Retina (tissue), 1 donor: ENCODE measurements around the gene FAM90A1.
"Not testable (repeated sequence)": the region's sequence is repeated elsewhere in the genome, so short reads cannot be mapped to it uniquely, and the experiment has no call there.

Experiments used
- DNase-seq: peaks from one replicate; pipeline ENCODE4 v3.0.0-alpha.2; 2016

FAM90A1 gene, protein sequence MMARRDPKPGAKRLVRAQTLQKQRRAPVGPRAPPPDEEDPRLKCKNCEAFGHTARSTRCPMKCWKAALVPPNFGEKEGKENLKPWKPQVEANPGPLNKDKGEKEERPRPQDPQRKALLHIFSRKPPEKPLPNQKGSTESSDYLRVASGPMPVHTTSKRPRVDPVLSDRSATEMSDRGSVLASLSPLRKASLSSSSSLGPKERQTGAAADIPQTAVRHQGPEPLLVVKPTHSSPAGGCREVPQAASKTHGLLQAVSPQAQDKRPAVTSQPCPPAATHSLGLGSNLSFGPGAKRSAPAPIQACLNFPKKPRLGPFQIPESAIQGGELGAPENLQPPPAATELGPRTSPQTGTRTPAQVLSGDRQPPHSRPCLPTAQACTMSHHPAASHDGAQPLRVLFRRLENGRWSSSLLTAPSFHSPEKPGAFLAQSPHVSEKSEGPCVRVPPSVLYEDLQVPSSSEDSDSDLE

DNA sequence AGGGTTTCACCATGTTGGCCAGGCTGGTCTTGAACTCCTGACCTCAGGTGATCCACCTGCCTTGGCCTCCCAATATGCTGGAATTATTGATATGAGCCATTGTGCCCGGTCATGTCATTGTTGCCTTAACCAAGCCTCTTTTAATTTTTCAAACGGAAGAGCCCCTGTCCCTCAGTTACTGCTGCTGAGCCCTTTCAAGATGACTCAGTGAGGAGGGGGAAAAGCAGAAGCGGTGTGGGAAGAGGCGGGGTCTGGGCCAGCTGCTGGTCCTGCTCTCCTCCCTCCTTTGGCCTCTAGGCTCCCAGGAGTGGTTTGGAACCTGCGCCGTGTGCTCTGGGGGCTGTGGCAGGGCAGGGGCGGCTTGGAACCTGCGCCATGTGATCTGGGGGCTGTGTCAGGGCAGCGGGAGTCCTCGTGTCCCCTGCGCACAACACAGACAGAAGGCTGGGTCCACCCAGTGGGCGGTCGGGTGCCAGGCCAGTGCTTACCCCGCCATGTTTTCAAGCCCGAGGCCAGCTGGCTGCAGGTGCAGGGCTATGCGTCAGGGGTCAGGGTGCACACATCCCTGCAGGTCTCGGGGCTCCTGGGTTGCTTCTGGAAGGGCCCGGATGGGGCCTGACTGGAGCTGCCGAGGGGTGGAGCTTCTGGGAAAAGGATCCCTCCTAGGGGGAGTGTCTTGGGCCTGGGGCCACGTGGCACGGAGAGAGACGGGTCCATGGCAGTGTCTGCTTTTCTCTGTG lies at the start of gene FAM90A1:
FAM90A1 (minus strand) TSS at position 627 of the 740 bp plus-strand sequence. CDS start 2,786 bp downstream, outside the sequence.
- peak; percentile 63 for DNase-seq

DNA sequence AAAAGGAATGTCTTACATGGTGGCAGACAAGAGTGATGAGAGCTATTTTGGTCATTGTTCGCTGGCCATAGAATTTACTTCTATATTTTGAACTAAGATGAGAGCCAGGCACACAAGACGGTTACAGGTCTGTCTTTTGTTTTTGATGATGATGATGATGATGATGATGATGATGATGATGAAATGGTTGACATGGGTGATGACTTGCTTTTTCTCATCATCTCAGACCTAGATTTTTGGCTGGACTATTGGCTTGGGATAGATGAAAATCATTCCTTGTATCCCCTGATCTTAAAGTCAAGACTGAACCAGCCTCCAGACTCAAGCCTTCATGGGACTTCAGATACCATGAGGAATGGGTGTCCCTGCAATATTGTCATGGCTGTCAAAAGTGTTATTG lies 49.0 kb upstream of the FAM90A1 start:
- DNase-seq = not testable (repeated sequence)

DNA sequence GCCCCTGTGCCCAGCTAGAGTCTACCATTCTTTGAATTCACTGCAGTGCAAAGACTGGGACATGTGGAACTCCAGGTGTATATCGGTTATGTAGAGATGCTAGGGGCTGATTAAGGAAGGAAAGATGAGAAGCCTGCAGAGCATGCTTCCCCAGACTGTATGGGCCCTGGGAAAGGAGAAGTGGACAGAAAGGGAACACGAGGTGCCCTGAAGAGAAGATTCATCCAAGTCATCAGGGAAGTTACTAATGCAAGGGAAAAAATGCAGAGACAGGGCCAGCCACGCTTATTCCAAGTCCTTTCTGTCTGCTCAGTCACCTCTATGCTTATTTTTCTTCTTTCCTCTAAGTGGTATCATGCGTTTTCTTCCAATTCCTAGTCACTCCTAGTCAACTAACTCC lies 39.3 kb upstream of the FAM90A1 start:
- not testable (repeated sequence) for DNase-seq

DNA sequence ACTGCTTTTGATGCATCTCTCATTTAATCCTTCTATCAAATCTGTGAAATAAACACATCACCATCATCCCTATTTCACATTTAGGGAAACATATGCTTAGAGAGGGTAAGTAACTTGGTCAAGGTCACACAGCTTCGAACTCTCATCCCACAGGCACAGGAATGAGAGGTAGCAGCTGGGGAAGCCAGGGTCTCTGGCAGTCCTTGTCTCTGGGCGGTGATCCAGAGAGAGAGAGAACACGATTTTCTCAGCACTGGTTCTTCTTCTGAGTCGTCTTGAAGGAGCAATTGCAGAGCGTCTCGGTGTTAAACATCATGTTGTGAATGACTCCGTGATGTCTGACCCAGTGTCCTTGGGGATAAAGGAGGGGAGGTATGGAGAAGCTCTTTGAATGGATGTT lies 36.8 kb upstream of the FAM90A1 start:
- not testable (repeated sequence) for DNase-seq

DNA sequence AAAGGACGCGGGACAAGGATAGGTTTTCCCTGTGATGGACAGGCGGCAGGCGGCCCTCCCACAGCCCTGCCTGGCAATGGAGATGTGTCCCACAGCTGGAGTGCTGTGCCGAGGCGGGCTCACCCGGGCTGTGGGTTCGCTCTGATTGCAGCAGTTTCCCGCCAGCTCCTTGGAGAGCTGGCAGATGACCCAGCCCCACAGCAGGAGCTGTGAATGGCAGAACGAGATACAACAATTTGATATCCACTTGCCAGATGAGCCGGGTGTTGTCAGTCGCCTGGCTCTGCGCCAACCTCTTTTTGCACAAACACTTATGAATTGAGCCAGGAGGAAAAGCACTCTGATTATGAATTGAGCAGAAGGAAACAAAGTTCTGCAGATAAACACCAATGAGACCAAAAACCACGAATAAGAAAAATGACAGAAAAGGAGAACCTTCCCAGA lies 33.7 kb upstream of the FAM90A1 start:
- DNase-seq = peak; percentile 18

DNA sequence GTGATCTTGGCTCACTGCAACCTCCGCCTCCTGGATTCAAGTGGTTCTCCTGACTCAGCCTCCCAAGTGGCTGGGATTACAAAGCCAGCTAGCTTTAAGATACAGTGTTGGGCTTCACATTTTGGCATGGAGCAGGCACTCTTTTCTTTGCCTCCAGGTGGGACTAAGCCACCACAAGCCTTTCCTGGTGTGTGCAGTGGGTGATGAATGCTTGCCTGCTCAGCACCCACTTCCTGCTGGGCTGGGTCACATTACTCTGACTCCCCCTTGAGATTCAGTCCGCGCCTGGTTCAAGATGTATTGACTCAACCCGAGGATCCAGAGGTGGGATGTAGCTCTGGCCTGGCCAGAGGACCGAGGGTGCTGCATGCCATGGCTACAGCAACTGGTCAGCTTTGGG lies 28.9 kb upstream of the FAM90A1 start:
- not testable (repeated sequence) for DNase-seq

DNA sequence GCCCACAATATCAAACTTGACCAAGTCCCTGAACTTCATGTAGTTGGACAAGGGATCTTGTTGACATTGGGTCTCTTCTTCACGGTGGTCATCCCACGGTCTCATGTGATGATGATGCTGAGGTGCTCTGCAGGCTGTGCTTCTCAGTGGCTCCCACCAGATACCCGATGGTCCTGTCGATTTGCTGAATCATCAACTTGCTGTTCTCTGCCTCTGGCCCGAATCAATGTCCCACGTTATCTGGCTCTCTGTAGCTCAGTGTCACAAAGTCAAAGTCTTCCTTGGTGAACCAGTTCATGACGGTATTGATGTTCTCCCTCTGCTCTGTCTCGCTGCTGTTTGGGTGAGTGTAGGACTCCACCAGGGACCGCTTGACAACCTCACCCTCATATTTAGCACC lies 27.3 kb upstream of the FAM90A1 start:
- not testable (repeated sequence) for DNase-seq

DNA sequence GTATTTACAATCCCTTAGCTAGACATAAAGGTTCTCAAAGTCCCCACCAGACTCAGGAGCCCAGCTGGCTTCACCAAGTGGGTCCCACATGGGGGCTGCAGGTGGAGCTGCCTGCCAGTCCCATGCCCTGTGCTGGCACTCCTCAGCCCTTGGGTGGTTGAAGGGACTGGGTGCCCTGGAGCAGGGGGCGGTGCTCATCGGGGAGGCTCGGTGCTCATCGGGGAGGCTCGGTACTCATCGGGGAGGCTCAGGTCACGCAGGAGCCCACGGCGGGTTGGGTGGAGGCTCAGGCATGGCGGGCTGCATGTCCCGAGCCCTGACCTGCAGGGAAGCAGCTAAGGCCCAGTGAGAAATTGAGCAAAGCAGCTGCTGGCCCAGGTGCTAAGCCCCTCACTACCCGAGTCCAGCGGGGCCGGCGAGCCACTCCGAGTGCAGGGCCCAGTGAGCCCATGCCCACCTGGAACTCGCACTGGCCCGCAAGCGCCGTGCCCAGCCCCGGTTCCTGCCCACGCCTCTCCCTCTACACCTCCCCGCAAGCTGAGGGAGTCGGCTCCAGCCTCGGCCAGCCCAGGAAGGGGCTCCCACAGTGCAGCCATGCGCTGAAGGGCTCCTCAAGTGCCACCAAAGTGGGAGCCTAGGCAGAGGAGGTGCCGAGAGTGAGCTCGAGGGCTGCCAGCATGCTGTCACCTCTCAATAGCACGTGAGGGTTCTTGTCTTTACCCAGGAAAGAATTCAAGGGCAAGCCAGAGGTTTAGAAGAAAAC lies 24.8 kb upstream of the FAM90A1 start:
- DNase-seq = not testable (repeated sequence)

DNA sequence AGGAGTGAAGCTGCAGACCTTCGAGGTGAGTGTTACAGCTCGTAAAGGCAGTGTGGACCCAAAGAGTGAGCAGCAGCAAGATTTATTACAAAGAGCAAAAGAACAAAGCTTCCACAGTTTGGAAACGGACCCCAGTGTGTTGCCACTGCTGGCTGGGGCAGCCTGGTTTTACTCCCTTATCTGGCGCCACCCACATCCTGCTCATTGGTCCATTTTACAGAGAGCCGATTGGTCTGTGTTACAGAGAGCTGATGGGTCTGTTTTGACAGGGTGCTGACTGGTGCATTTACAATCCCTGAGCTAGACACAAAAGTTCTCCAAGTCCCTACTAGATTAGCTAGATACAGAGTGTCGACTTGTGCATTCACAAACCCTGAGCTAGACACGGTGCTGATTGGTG lies 24.2 kb upstream of the FAM90A1 start:
- DNase-seq = not testable (repeated sequence)

DNA sequence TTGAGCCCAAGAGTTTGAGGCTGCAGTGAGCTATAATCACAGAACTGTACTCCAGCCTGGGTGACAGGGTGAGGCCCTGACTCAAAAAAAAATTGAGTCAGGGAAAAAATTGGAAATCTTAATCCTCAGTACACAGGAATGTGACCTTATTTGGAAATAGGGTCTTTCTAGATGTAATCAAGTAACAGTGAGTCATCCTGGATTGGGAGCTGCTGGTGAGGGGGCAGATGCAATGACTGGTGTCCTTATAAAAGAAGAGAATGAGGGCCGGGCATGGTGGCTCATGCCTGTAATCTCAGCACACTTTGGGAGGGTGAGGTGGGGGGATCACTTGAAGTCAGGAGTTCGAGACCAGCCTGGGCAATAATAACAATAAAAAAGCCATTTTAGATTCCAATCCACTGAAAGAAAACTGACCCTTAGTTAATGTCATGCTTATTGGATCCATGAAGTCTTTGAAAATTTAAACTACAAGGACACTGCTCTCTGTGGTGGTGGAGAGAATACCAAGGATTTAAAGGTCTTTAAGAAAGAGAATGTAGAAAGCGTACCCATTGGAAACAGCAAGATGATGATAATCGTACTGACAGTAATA lies 19.6 kb upstream of the FAM90A1 start:
- DNase-seq = not testable (repeated sequence)

DNA sequence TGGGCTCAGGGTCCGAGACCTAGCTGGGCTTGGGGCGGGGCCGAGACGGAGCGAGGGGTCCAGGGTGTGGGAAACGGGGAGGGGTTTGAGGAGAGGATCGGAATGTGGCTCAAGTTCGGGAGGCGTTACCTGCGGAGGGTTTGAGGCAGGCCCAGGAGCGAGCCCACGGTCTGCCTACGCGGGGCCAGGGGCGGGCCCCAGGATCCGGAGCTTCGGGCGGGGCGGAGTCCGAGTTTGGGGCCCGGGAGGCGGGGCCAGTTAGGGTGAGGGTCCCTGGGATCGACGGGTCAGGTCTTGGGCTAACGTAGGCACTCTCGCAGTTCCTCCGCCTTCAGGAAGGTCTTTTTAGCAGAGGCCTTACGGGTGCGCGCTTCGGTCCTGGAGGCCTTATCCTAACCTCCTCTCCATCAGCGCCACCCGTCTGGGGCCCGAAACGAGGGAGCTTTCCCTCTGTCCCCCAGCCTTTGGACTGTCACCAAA lies 16.3 kb upstream of the FAM90A1 start:
- DNase-seq = not testable (repeated sequence)

DNA sequence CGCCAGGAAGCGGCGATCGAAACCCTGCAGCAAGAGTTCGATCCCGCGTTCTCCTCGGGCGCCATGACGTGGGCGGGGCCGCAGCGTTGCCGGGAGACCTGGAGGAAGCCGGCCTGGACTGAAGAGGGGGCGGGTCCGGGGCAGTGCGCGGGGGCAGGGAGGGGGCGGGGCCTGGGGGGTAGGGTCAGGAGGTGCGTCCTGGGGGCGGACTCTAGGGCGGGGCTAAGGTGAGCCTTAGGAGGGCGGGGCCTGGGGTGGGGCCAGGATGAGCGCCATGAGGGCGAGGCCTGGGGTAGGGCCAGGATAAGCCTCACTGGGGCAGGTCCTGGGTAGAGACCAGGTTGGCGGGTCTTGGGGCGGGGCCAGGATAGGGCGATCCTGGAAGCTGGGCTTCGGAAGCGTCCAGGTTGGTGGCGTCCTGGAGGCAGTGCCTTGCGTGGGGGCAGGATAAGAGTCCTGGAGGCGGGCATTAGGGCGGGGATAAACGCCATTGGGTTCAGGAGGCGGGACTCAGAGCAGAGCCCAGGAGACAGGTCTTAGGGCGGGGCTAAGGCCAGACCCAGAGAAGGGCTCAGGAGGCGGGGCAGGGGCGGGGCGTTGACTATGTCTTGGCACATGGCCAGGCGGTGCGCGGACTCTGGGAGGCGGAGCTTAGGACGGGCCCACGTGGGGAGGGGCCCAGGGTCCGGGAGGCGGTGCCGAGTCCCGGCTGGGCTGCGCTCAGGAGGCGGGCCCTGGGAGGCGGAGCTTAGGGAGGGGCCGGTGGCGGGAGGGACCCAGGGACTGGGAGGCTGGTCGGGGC lies 15.7 kb upstream of the FAM90A1 start:
- DNase-seq = peak; percentile 96

DNA sequence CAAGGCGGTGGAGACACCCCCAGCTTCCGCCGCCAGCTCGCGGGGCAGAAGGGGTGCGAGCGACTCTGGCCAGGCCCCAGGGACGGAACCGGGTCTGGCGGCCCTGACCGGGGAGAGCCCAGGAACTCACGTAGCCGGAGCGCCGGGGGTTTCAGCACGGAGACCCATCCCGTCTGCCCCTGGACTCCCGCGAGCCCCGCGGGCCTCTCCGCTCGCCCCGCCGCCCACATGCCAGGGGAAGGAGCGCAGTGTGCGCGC lies 15.1 kb upstream of the FAM90A1 start:
- DNase-seq = not testable (repeated sequence)

DNA sequence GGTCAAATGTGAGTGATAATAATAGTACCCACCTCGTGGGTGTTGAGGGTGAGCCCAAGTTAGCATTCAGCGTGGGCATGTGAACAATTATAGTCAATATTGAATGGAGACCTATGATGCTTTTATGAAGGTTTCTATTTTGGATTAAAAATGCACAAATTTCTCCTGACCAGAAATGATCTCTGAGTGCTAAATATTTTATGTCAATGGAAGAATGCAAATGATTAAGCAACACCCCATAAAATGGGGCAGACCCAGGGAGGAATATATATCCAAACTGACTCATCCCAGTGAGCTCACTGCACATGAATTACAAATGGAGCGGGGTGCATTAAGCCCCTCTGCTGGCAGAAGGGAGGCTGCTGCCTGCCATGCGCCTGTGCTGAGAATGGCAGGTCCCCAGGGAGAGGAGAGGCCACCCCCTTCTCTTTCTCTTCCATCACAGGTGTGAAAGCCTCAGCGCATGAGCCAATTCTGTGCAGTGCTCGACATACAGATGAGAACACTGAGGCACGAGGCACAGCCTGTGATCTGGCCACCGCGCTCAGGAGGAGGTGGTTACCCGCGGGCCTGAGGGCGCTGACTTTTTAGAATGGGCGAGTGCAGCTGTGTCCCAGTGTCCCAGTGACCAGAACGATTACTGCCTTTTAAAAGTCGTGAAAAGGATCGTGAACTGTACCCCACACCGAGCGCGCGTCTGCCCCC lies 14.7 kb upstream of the FAM90A1 start:
- not testable (repeated sequence) for DNase-seq

DNA sequence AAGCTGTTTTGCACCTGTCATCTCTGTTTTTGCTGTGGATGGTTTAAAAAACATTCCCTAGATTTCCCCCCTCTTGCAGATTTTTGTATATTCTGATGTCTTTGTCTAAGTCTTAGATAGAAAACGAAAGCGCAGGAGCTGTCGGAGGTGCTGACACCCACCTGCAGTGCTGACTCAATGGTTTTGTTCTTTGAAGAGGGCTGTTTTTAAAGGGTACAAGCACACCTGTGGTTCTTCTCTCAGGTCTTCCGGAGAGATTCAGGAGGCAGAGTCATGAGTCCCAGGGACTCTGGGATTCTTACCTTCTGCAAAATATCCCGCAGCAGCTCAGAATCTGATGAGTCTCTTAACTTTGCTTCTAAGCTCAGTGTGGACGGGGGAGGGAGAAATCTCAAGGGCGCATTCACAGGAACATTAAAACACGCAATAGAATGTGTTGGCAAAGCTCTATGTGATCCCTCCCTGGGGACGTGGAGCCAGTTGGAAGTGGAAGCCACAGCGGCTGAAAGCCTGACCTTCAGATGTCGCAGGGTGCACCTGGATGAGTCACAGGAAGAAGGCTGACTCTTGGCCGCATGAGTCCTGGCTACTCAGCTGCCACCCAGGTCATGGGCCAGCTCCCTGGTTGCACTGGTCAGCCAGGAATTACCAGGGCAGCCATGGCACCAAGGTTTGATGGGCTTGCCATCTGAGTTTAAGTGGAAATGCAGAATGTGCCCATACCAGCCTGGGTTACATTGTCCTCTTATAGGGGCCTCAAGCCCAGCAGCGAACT lies 13.1 kb upstream of the FAM90A1 start:
- DNase-seq = not testable (repeated sequence)

DNA sequence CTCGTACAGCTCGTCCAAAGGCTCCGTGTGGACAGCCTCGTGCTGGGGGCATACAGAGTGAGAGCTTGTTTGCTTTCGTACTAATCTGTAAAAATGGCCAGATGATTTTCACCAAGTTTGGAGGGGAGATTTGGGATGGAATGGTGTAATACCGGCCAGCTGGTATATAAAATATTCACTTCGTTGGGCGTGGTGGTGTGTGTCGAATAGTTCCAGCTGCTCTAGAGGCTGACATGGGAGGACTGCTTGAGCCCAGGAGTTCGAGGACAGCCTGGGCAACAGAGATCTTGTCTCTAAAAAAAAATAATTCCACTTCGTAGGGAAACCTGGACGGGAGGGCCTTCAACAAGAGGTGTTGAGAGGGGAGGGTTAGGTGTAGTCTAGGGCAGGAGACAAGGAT lies 9.6 kb upstream of the FAM90A1 start:
- not testable (repeated sequence) for DNase-seq

DNA sequence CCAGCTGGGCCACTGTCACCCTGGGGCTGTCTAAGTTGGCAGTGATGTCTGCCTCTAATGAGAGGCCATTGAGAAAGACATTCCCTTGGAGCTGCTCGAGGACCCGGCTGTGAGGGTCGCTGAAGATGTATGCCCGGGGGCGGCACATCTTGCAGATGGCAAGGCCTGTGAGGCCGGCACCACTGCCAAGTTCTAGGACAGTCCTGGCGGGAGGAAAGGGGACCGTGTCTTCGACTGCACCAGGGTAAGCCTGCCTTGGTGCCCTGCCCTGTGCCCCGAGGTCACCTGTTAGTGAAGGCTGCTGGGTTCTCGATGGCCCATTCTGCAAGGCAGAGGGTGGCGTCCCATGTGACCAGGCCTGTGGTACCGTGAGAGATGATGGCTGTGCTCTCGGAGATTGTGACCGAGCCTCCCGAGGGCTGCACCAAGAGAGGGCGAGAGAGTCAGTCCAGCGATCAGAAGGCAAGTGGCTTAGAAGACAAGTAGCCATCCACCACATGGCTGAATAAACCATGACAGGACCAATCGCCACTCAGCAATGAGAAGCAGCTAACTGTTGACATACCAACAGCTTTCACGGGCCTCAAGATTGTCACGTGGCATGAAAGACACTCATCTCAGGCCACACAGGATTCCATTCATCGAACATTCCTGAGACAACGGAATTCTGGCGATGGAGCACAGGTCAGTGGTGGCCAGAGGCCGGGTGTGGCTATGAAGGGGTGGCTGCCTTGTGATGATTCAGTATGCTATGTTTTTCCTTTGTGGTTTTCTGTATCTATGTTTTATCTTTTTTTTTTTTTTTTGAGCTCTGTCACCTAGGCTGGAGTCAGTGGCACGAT lies 8.1 kb upstream of the FAM90A1 start:
- not testable (repeated sequence) for DNase-seq

DNA sequence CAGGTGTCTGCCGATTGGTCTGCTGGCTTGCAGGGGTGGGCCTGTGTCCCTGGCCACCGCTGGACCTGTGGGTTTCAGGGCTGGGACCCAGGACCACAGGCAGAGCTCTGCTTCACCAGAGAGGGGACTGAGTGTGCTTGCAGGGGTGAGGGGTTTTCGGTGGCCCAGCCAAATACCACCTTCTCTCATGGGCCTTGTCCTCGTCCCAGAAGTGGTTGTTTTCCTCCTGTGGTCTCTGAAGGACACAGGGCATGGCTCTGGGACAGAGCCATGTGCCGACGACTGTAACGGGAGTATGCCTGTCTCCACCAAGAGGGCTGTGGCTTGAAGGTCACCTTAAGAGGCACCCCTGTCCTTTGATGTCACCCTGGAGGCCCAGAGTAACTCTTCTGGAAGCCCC lies 7.3 kb upstream of the FAM90A1 start:
- DNase-seq = not testable (repeated sequence)

DNA sequence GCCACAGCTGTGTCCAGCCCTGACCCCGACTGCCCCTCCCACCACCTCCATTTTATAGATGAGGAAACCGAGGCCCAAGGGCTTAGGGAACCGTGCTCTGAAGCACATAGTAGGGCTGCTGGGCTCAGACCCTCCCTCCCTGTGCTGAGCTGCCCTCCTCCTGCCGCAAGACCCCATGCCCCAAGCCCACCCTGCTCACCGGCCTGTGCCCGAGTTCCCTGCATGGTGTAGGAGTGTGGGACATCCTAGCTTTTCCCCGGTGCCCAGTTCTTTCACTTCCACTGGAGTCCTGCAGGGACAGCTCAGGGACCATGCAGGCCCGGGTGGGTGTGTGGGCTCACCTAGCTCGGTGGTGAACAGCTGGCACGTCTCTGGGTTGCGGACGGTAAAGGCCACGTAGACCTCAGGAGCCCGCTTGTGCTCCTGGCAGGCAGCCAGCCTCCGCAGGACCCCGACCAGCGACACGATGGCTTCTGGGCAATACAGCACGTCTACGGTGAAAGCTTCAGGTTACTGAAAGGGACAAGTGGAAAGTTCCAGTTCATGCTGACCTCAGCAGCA lies 6.6 kb upstream of the FAM90A1 start:
- DNase-seq = not testable (repeated sequence)
